Left hindlimb (tissue), 1 donor: ENCODE data around the gene PLCD4.

Experiments used
- DNase-seq: peaks from one replicate; pipeline ENCODE4 v3.0.0-alpha.2; 2018

Gene PLCD4

DNA sequence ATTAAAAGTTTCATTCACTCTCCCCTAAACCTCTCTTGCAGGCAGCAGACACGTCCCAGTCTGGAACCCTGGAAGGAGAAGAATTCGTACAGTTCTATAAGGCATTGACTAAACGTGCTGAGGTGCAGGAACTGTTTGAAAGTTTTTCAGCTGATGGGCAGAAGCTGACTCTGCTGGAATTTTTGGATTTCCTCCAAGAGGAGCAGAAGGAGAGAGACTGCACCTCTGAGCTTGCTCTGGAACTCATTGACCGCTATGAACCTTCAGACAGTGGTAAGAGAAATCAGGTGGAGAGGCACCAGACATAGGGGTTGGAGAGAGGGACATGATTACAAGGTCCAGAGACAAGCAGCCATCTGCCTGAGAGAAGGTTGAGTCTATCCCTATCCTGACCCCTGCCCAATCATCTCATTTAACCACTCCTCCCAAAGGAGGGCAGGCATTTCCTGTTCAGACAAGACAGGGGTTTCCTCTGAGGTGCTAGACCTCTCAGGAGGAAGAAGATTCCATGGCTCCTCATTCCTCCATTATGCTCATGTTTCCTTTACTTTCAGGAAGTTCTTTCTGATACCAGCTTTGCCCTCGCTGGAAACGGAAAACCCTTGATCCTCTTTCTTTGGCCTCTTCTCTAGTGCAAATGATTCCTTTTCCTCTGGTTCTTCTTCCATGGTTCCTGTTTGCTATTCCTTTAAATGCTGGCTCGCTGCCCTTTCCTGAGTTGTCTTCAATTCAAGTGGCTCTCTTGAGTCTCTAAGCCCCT, 15.1 kb downstream of the PLCD4 start:
- DNase-seq: no peak

GRCh38 chr2:218623366-218623705, 15.6 kb downstream of the PLCD4 start:
- DNase-seq: no peak

DNA sequence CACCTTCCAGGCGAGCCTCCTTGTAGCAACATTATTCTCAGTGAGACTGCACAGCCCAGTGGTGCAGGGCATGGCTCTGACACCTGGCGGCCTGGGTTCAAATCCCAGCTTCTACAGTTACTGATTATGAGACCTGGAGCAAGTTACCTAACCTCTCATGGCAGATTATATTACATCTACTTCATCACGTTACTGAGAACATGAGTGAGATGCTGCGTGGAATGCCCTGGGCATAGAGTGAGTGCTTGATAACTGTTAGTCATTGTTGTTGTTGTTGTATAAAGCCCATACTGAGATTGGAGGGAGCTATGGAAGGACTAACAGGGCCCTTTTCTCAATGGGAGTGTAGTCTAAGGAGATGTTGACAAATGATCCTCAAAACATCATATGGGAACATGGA, 18.7 kb downstream of the PLCD4 start:
- no peak for DNase-seq

- DNase-seq: no peak
Observed at GRCh38 chr2:218627939-218628338, 20.2 kb downstream of the PLCD4 start.

GRCh38 chr2:218631837-218632236, 24.1 kb downstream of the PLCD4 start:
- no peak for DNase-seq

GRCh38 chr2:218635719-218636118, 28.0 kb downstream of the PLCD4 start:
- DNase-seq: no peak

DNA sequence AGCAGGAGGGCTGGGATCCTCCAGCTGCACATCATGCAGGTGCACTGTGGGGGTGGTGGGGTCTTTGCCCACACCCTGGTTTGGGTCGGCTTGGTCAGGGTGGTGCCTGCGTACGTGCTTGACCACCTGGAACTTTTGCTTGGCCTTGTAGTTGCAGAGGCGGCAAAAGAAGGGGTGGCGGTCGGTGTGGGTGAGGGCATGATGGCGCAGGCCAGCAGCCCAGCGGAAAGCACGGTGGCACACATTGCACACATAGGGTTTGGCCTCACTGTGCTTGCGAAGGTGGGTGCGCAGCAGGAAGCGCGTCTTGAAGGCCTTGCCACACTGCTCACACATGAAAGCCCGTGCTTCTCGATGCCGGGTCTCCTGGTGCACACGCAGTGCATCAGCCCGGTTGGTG, 30.7 kb downstream of the PLCD4 start:
- no peak for DNase-seq

DNA sequence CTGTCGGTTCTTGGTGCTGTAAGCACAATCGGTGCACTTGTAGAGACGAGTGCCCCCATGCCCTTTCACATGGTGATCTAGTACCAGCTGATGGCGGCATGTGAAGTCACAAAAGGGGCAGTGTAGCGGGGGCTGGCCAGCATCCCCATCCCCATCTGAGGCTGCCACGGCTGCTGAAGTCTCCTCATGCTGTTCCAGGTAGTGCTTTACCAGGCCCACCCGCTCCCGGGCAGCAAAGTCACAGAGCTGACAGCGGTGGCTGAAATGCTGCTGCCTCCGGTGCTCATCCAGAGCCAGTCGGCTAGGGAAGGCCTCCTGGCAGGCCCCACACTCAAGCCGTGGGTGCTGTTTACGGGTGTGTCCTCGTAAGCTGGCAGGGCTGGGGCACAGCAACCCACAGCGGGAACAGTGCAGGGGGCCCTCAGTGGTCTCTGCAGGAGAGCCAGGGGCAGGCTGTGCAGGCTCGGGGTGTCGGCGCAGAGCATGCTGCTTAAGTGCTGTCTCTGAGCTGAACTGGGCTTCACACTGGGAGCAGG, 34.5 kb downstream of the PLCD4 start:
- no peak for DNase-seq

DNA sequence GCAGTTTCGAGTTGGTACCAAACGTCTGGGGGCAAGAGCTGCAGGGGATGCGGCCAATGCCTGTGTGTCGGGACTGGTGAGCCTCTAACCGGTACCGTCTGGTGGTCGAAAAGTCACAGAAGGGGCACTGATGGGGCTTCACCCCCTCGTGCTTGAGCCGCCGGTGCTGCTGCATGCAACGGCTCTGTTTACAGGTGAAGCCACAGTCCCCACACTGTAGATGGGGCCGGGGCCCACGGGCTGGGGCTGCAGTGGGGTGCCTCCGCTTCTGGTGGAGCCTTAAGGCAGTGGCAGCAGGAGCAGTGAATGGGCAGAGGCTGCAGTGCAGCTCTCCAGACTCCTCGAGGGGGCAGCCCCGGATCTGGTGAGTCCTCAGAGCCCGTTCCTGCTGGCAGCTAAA, 35.1 kb downstream of the PLCD4 start:
- DNase-seq: no peak

DNA sequence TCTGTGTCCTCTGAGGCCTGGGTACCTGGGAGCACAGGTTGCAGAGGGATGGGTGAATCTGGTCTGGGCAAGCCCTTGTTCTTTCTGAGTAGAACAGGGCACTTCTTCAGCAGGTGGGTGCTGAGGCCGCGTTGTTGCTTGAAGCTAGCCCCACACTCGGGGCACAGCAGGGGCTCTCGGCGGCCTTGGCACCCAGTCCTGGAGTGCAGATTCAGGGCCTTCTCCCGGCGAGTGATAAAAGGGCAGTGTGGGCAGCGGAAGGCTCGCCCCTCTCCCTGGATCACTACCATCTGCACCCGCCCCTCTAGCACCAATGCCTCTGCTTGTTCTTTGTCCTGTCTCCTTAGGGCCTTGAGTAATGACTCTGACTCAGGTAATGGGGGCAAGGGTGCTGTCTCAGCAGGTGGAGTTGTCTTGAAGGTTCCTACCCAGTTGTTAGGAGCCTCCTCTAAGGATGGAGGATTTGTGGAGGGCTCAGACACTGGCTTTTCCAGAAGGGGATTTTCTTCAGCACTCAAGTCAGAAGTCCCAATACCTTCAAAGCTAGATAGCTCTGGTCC, 36.1 kb downstream of the PLCD4 start:
- DNase-seq: no peak

- no peak for DNase-seq
Observed at GRCh38 chr2:218644721-218645120, 37.0 kb downstream of the PLCD4 start.

DNA sequence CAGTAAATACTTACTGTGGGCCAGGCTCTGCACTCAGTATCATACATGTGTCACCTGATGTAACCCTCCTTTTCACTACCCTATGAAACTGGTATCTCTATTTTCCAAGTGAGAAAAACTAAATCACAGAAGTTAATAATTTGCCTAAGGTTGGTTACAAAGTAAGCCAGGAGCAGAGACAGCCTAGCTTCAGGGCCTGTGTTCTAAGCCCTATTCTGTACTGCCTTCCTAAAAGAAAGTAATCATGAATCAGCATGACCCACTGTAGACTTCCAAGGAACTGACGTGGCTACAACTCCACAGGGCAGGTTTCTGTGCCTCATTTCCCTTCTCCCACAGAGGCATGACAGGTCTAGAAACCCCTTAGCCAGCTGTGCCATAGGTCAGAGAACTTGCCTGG, 37.4 kb downstream of the PLCD4 start:
- DNase-seq: no peak

- no peak for DNase-seq
Observed at GRCh38 chr2:218648088-218648786, 40.5 kb downstream of the PLCD4 start.

GRCh38 chr2:218648787-218649100, 41.0 kb downstream of the PLCD4 start:
- no peak for DNase-seq

- DNase-seq: no peak
Observed at GRCh38 chr2:218655751-218656150, 48.1 kb downstream of the PLCD4 start.

GRCh38 chr2:218658671-218659257, 51.1 kb downstream of the PLCD4 start:
- no peak for DNase-seq

DNA sequence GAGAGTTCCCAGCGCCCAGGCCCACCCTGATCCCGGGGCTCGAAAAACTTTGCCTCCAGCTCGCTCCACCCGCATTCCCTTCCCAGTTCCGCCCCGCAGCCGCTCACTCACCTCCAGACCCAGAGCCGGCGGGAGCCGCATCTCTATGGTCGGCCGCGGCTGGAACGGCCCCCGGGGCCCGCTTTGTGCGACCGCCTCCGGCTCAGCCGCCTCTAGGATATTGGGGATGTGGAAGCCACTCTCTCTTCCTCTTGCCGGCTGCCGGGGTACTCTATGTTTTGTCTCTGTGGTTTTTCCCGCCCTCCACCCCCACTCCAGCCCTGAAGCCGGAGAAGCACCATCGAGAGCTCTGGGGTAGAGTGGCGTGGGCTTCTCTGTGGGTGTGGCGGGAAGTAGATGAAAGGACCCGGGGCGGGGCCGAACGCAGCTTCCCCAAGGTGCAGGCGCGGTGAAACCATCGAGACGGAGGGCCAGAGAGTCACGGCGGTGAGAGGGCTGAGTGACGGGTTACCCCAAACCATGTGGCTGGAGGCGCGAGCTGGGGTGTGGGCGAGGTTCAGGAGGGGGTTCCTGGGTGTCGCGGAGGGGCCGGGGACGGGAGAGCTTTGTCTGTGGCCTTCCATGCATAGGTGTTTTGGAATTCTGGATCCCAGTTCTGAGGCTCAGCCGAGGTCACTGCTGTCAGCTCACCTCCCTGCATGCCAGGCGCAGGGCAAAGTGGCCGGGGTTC, 51.7 kb downstream of the PLCD4 start, which contains the start of the genes BCS1L and ZNF142:
BCS1L (plus strand) TSS at position 426 of the 730 bp plus-strand sequence. CDS start 1,305 bp downstream, outside the sequence.
ZNF142 (minus strand) TSS at position 366 of the 730 bp plus-strand sequence. CDS start 3,194 bp downstream, outside the sequence.
- peak; percentile 94 for DNase-seq

DNA sequence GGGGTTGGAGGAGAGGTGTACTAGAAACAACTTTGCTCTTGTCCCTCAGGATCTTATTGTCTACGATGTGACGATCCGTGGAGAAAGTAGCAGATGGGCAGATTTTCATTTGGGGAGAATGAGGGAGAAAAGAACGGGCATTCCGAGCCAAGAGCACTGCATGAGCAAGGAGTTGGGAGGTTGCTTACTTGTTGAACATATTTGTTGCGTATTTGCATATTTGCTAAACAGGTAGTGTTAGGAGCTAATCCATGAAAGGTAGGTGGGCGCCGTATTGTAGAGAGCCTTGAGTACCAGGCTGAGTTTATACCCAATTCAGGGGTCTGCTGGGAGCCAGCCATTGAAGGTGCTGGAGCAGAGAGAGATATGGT, 52.3 kb downstream of the PLCD4 start:
- DNase-seq: no peak

- DNase-seq: no peak
Observed at GRCh38 chr2:218662377-218662776, 54.7 kb downstream of the PLCD4 start.

DNA sequence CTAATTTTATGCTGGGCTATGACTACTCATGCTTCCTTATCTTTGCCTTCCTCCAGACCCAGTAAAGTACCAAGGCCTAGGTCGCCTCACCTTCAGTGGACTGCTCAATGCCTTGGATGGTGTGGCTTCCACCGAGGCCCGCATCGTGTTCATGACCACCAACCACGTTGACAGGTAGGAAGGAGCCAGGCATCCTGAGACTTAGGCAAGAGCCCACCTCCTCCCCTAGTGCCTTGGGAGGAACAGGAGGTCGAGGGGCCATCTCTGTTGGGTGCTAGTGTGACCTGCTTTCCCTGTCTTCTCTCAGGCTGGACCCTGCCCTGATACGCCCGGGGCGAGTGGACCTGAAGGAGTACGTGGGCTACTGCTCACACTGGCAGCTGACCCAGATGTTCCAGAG, 55.1 kb downstream of the PLCD4 start:
- DNase-seq: no peak

DNA sequence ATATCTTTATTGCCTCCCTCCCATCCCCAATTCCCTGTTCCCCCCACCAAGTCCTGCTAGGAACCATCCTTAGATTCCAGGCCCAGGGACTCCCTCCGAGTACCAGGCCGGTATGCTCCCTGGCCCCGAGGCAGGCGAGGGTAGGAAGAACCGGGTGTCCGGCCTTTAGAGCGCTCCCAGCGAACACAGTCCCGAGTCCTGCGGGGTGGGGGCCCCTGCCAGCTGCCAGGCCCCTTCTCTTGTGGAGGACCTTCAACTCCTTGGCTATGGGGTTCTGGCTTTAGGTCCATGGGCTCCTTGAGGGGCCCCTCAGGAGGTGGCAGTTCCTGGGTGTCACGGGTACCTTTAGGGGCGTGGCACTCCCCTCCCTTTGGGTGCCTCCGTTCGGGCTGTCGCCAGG, 56.2 kb downstream of the PLCD4 start:
- DNase-seq: no peak

DNA sequence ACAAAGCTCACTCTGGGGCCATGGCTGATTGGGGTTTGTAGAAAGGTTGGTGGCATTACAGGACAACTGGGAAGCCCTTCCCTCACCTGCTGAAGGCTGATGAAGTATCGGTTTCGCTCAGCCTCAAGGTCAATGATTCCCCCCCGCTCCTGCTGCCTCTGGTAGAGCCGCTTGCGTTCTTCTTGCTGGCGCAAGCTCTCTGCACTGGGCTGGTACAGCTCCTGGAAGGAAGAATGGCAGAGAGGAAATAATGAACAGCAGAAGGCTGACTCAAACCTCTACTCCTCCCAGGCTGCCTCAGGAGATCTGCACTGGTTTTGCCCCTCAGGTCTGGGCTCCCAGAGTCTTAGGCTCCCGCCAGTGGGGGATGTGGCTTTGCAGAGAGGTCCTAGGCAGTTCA, 57.0 kb downstream of the PLCD4 start:
- DNase-seq: no peak

DNA sequence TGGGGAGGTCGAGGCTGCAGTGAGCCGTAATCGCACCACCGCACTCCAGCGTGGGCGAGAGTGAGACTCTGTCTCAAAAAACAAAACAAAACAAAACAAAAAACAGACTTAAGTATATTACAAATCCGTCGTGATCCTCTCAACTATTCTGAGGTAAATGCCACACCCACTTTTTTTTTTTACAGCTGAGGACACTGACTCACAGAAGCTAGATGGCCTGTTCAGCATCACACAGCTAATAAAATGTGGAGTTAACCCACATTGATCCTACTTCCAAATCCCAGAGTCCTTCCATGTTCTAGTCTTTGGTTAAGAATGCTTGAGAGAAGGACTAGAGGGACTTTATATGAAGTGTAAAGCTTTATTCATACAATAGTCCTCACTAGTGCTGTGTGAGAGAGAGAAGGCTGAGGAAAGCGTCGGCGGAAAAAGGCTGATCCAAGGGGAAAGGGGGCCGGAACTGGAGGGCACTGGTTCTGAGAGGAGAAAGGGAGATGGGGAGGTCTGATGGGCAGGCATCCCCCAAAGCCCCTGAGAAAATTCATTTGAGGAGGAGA, 63.5 kb downstream of the PLCD4 start:
- no peak for DNase-seq
